KBM-7 (cell line): ENCODE results near the gene GRN.

Experiments used
- DNase-seq: peaks from one replicate; pipeline ENCODE4 v3.0.0-alpha.2; 2015
- in situ Hi-C: fragments of 300-500 bp; cut with MboI; formaldehyde crosslinking; loops from 2 replicates; pipeline ENCODE4 v1.14.3; 2020; ENCODE audit warnings: low sequenced_read_pairs, low pct_unique_long_range_greater_than_20kb, mixed read lengths

The GRN gene

DNA sequence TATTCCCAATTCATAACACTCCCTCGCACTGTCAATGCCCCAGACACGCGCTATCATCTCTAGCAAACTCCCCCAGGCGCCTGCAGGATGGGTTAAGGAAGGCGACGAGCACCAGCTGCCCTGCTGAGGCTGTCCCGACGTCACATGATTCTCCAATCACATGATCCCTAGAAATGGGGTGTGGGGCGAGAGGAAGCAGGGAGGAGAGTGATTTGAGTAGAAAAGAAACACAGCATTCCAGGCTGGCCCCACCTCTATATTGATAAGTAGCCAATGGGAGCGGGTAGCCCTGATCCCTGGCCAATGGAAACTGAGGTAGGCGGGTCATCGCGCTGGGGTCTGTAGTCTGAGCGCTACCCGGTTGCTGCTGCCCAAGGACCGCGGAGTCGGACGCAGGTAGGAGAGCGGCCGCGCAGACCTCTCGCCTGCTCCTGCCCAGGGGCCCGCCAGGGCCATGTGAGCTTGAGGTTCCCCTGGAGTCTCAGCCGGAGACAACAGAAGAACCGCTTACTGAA, at the start of gene GRN:
TSS of gene GRN (plus strand) at position 364 of the 515 bp plus-strand sequence. CDS start 3,863 bp downstream, outside the sequence.
- peak; percentile 97 for DNase-seq
- in situ Hi-C loops = no loop called here

DNA sequence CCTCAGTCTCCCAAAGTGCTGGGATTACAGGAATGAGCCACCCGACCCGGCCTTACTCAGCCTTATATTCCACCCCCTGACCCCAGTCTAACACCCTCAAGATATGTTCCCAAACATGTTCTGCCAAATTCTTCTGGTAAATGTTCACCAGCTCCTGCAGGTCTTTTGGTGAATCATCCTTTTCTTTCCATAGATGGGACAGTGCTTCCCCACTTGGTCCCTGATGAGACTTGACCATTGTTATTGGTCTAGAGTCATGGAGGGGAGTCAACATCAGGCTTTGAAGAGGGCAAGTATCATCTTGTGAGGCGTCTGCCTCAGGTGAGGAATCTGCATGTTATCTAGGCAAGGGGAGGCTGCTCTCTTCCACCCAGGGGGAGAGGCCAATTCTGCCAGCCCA, 47.1 kb upstream of the GRN start:
- no peak for DNase-seq
- in situ Hi-C loops = no loop called here

DNA sequence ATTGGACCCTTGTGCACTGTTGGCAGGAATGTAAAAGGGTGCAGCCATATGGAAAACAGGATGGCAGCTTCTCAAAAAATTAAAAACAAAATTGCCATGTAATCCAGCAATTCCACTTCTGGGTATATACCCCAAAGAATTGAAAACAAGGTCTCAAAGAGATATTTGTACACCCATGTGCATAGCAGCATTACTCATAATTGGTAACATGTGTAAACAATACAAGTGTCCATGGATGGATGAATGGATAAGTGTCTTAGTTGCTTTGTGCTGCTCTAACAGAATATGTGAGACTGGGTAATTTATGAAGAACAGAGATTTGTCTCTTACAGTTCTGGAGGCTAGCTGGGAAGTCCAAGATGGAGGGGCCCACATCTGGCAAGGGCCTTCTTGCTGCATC, 40.5 kb upstream of the GRN start:
- no peak for DNase-seq
- in situ Hi-C loops = no loop called here

DNA sequence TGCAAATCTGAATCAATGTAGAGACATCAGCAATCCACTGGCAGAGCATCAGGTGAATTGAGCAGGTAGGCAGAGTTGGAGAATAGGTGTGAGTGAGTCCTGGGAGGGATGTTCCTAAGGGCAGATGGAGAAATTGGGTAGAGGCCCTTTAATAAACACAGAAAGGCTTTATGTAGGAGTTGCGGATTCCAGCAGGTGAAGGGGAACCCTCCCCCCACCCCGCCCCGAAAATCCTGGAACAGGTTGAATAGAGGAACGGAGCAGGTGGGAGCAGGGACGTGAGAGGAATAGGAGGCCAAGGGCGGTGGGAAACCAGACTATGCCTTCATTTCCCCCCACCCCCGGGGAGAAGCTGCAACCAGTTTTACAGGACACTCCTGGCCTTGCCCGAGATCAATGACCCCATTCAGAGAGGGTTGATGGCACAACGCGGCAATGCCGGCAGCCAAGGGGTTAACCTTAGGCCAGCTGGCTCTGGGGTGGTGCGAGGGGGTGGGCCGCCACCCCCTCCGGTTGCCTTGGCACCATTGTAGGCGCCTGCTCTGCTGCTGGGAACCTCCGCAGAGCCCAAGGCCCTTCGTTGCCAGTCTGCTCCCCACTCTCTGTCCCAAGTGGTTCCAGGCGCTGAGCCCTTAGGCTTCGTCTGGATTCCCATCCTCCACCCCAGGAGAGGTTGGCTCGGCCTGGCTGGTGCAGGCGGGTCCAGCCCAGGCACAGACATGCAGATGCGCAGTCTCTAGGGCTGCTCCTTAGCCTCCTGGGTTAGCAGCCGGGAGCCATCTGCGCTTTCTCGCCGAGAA, 37.5 kb upstream of the GRN start:
- in situ Hi-C loops = no loop called here
- DNase-seq = no peak

DNA sequence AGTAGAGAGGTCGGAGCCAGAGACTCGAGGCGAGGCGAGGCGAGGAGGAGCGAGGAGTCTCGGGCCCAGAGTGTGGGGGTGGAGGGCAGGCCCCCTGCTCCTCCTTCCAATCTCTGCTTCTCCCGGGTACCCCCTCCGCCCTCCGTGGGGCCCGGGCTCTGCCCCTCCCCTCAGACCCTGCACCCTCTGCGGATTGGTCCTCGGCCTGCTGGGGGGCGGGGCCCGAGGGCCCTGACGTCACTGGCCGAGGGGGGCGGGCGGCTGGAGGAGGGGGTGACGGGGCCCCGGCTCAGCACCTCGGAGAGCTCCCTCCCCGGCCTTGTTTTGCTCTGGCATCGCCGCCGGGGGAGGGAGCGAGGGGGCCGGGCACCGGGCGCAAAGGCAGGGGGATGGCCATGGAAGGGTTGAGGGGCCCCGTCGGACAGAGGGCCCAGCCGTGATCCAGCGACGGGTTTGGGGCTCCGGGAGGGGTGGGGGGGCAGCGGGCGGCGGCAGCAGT, 36.7 kb upstream of the GRN start, which contains the start of gene RUNDC3A:
TSS of gene RUNDC3A (plus strand) at position 282 of the 499 bp plus-strand sequence. CDS start 232 bp downstream, outside the sequence.
- peak; percentile 58 for DNase-seq
- in situ Hi-C loops = no loop called here

DNA sequence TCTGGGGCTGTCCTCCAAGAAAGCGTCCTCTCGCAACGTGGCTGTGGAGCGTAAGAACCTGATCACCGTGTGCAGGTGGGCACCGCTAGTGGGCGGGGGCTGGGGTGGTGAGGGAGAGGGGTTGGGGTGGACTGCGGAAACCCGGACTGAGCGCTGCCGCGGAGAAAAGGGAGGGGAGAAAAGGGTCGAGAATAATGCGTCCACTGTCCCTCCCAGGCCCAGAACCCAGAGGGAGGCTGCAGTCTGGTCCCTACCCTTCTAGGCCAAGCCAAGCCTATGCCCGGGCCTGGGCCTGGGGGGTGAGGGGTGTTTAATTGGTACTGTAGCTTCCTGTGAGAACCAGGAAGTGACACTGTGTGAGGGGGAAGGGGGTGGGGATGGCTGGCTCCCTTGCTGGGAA, 36.2 kb upstream of the GRN start:
- in situ Hi-C loops = no loop called here
- DNase-seq = no peak

DNA sequence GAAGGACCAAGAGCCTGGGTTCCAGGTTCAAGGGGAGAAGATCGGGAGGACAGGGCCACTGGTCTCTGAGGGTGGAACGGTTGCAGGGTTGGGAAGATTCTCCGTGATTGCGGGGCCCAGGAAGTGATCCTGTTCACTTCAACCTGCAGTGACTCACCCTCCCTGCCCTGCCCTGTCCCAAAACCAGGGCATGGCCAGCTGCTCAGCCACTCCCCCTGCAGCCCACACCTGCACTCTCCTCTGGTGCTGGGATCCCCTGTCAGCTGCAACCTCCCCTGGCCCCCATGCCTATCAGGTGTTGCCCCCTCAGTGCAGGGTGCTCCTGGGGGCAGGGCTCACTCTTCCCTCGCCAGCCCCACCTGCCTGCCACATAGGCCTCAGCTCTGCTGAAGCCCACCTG, 35.6 kb upstream of the GRN start:
- in situ Hi-C loops = no loop called here
- DNase-seq = no peak

DNA sequence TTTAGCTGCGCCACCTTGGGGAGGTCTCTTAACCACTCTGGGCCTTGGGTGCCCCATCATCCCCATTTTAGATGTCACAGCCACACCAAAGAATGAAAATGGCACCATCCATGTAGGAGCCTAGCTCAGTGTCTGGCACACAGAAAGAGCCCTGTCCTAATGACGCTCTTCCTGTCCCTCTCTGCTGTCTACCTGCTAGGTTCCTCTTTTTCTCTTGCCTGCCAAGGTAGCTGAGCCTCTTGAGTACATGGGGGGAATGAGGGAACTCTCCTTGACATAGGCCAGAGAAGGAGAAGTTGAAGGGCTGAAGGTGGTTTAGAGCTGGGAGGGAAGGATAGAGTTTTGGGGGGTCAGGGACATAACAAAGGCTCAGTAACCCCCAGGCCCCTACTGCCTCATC, 34.9 kb upstream of the GRN start:
- peak; percentile 65 for DNase-seq
- in situ Hi-C loops = no loop called here

DNA sequence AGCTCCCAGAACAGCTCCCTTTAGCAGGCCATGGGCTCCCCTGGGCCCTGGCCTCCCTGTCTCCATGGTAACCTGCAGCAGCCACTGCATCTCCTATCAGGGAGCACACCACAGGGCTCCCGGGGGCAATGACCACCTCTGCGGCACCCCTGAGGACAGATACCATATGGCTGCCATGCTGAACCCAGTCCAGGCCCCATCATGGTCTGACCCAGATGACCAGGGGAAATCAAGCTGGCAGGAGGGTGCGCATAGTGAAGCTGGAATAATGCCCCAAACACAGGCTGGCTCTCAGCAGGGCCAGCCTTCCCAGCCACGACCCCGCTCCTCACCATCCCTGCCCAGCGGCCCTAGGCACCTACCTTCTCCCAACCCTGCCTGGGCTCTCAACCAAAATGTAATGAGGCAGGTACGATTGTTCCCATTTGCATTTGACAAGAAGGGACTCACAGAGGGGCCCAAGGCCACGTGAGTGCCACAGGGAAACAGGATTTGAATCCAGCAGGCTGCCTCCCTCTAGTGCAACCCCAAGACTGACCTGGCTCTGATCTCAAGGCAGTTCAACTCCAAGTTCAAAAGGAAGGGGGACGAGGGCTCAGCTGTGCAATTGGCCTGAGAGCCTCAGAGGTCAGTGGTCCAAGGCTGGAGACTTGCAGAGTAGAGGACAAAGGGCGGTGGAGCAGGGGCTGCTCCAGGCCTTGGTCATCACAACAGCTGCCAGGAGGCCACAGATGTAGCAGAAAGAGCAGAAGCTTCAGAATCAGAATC, 34.3 kb upstream of the GRN start:
- in situ Hi-C loops = no loop called here
- DNase-seq = no peak

DNA sequence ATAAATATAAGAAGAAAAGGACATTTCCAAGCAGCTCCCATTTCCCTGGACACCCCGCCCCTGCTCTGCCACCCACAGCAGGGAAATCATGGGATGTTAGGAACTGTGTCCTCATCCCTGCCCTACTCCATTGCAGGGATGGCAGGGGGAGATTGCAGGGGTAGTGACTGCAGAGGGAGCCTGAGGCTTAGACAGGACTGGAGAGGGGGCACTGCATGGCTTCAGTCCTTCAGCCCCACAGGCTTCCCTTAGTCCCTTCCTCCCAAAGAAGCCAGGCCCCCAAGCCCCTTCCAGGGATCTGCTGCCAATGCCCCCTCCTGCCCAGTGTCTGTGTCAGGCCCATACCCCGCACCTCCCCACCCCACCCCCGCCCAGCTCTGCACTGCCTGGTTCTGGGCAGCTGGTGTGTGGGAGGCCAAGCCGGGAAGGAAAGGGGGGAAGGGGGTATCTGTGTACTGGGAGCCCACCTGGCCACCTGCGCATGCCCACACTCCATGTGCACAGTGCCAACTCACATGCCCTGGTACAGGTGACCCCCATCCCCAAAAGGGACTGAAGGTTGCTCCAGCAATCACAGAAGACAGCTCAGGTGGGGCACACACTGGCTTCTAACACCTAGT, 33.4 kb upstream of the GRN start:
- DNase-seq = no peak
- in situ Hi-C loops = no loop called here

DNA sequence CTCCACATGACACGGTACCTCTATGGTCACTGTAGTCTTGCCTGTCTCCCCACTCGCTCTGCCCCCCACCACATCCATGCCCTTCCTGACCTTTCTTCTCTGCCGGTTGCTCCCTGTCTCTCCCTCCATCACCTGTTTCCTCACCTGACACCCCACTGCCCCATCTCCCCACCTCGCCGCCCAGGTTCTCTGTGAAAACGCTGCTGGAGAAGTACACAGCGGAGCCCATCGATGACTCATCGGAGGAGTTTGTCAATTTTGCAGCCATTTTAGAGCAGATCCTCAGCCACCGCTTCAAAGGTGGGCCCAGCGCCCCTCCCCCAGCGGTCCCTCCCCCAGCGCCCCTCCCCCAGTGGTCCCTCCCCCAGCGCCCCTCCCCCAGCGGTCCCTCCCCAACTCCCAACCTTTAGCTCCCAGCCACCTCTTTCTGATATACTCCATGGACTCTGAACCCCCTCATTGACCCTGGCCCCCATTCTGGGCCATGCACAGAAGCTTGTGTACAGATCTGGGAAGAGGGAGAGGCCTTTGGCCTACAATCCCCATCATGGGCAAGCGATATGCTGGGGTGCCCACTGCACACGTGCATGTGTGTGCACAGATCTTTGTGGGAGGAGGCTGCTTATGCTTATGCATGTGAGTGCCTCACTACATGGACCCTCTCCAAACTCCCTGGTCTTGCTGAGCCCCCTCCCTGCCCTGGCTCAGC, 32.6 kb upstream of the GRN start:
- in situ Hi-C loops = no loop called here
- DNase-seq = no peak

DNA sequence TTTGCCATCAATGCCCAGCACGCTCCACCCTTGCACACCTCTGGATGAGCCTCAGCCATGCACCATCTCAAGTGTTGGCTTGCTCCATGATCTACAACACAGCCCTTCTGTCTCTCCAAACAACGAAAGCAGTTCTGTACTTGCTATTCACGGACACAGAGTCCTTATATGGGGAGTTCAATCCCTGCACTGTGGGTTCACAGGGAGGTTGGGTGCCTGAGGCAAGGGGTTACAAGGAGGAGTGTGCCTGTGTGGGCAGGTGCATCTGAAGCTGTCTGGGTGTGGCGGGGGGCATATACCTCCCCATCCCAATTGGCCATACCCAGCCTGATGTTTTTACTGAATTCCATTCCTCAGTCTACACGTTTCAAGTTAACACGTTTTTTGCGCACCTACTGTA, 31.1 kb upstream of the GRN start:
- DNase-seq = no peak
- in situ Hi-C loops = no loop called here

DNA sequence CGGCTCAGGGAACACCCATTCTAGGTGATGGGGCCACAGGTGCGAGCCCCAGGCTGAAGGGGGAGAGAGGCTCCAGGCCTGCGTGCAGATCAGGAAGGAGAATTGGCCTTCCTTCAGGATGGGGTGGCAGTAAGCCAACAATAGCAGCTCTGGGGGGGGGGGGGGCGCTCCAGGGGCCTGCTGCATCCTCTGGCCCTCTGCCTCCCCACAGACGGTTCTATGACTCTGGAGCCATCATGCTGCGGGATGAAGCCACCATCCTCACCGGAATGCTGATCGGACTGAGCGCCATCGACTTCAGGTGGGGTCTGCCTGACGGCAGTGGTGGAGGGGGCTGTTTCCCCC, 30.6 kb upstream of the GRN start:
- no peak for DNase-seq
- in situ Hi-C loops = no loop called here

DNA sequence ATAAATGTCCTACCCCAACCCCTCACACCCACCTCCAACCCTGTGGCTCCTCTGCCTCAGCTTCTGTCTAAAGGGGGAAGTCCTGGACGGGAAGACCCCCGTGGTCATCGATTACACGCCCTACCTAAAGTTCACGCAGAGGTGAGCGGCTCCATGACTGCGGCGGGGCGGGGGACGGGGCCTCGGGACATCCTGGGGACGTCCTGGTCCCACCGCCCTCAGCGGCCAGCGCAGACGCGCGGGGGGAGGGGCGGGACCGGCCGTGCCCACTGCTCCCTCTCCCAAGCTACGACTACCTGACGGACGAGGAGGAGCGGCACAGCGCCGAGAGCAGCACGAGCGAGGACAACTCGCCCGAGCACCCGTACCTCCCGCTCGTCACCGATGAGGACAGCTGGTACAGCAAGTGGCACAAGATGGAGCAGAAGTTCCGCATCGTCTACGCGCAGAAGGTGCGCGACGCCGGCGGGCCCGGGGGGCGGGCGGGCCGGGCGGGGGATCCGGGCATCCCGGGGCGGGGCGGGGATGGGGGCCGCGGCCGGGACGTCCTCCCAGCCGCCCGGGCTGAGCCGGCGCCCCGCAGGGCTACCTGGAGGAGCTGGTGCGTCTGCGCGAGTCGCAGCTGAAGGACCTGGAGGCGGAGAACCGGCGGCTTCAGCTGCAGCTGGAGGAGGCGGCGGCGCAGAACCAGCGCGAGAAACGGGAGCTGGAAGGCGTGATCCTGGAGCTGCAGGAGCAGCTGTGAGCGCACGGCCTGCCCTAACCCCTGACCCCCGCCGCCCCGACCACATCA, 30.0 kb upstream of the GRN start:
- in situ Hi-C loops = no loop called here
- no peak for DNase-seq

DNA sequence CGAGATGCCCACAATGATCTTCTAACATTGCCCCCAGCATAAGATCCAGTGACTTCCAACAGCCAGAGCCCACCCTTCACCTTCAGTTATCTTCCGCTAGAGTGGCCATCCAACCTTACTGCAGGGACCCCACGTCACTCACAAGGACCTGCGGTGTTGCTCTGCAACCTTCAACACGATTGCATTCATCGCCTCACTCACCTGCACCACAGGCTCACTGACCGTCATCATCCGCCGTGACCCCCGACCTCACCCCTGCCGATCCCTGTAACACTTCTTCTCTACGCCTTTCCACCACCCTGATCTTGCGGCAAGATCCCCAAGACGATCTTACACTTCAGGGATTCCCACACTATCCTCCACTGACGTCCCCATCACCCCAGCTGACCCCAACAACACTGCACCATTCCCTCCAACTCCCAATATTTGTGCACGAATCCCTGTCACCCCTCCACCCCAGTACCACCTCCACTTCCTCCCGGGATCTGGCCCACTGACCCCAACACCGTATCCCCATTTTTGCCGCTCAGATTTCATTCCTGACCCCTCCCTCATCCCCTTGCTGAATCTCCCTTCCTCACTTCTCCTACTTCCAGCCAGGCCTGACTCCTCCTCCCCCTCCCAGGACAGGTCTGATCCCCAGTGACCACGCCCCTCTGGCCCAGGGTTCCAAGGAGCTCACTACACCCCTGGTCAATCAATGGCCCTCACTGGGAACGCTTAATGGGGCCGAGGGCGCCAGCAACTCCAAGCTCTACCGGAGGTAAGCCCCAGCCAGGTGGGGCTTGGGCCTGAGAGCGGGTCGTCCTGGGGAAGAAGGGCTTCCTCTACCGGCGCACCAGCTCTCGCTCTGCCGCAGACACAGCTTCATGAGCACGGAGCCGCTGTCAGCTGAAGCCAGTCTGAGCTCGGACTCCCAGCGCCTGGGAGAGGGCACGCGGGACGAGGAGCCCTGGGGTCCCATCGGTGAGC, 29.1 kb upstream of the GRN start:
- no peak for DNase-seq
- in situ Hi-C loops = no loop called here

DNA sequence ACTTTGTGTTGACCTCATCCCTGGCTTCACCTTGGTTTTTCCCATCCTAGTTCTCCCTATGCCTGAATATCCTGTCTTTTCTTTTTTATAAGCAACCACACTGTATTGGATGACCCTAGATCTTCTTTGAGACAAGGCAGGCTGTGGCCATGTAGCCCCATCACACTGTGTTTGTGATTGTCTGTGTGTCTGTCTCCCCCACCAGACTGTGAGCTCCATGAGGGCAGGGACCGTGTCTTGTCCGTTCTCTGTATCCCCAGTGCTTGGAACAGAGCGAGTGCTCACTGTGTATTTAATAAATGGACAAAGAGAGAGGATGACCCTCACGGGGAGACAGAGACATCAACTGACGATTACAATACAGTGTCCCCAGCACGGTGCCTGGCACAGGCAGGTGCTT, 27.6 kb upstream of the GRN start:
- no peak for DNase-seq
- in situ Hi-C loops = no loop called here

DNA sequence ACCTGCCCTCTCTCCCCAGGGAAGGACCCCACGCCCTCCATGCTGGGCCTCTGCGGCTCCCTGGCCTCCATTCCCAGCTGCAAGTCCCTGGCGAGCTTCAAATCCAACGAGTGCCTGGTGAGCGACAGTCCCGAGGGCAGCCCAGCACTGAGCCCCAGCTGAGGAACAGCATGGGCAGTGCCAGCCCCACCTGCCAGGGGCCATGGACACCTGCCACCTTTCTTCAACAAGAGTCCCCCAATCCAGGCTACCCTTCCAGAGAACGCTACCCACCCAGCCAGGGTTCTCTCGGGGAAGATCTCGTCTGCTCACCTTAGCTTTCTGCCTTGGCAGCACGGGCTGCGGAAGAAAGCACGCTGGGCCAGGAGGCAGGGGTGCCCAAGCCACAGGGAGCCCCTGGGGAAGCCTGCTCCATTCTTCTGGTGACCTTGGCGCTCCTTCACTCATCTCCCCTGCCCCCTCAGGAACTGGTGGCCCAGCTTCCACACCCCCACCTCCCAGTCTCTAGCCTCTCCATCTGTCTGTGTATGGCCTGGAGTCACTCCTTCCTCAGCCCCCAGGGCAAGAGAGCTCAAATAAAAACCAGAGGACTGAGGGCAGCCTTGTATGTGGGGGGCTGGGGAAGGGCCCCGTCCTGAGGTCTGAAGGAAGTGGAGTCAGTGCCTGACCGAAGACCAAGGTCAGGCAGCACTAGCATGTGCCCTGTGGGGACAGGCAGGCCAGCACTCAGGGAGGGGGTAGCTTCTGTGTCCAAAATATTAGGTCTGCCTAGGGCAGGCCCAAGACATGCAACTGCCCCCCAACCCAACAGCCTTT, 26.8 kb upstream of the GRN start:
- no peak for DNase-seq
- in situ Hi-C loops = no loop called here
